K562 (cell line): ENCODE measurements around the gene RHO. TPM values are rescaled to one million over a fixed set of nuclear protein-coding genes. Genes with fewer than 3 reads are reported as not detected.

Experiments used
- ATAC-seq: fragments of 200-7000 bp; cut with Tn5 transposase; 3 replicates; pipeline ENCODE4 v1.9.1; 2020; ENCODE audit warnings: moderate library complexity
- BruUV-seq: library from RNA; stranded (reverse); fragments of 400-500 nt; replicated peaks from 2 replicates; lab custom pipeline; 2021; lab: Mats Ljungman, UMichigan
- CTCF ChIA-PET: fragments of 300-600 bp; formaldehyde crosslinking; extraction: SDS; loops from one replicate; lab custom pipeline; 2021; ENCODE audit warnings: low intra/inter-chr PET ratio; lab: Yijun Ruan, JAX
- POLR2A ChIA-PET: fragments of 300-600, 350-650 bp; sonication (Branson Sonifier 250); formaldehyde crosslinking; extraction: SDS; loops from one replicate; lab custom pipeline; 2021; ENCODE audit warnings: antibody characterized with exemption, inconsistent platforms; lab: Yijun Ruan, JAX
- DNase-seq, 4 experiments: peaks; one replicate each; pipeline versions ENCODE4 v3.0.0 to v3.0.0-alpha.2; 2011 to 2018; ENCODE audit warnings: low spot score in 3 of 4, mixed read lengths in 3 of 4; ENCODE audit errors: extremely low read depth in 1 of 4
- FAIRE-seq: peaks from 2 replicates; lab custom pipeline; 2011; peaks lifted over from hg19 to GRCh38; lab: Jason Lieb, UNC
- H2AFZ ChIP-seq: 2 replicates; pipeline ENCODE4 v1.6.0; 2011; ENCODE audit warnings: low read depth, low read length, control low read depth, inconsistent platforms
- H3K27ac ChIP-seq: fragments of 200-600 bp; 3 replicates; pipeline ENCODE4 v1.8.0; 2011; ENCODE audit warnings: low read depth, mild to moderate bottlenecking, control low read depth, inconsistent platforms, low read length, moderate library complexity, mixed read lengths; ENCODE audit errors: extremely low read depth
- H3K27me3 ChIP-seq, 2 experiments: fragments of 300-600 bp in 1 of 2; 2 replicates in 1 of 2; 3 replicates in 1 of 2; pipeline versions ENCODE4 v1.6.0 to v1.8.0; 2011; ENCODE audit warnings: inconsistent platforms in 2 of 2, low read length in 2 of 2, mild to moderate bottlenecking in 1 of 2, mixed read lengths in 1 of 2, moderate library complexity in 1 of 2; ENCODE audit not compliant: control insufficient read depth in 2 of 2, insufficient read depth in 2 of 2
- H3K36me3 ChIP-seq: fragments of 300-600 bp; 3 replicates; pipeline ENCODE4 v1.8.0; 2011; ENCODE audit warnings: mild to moderate bottlenecking, low read length, inconsistent platforms; ENCODE audit not compliant: control insufficient read depth, insufficient read depth
- H3K4me1 ChIP-seq, 2 experiments: fragments of 200-600 bp in 1 of 2; replicated peaks in 1 of 2; 2 replicates in 1 of 2; 3 replicates in 1 of 2; pipeline versions ENCODE4 v1.5.1 to v1.8.0; 2011; ENCODE audit warnings: inconsistent platforms in 2 of 2, low read length in 2 of 2, mild to moderate bottlenecking in 1 of 2, mixed read lengths in 1 of 2, moderate library complexity in 1 of 2; ENCODE audit not compliant: control insufficient read depth in 2 of 2, insufficient read depth in 2 of 2
- H3K4me2 ChIP-seq: 2 replicates; pipeline ENCODE4 v1.6.1; 2011; ENCODE audit warnings: low read length, control low read depth, inconsistent platforms, mixed read lengths; ENCODE audit not compliant: insufficient read depth
- H3K4me3 ChIP-seq: fragments of 200-600 bp; sonication (generic), shearing (Covaris generic); 2 replicates; pipeline ENCODE4 v1.5.1; 2016; ENCODE audit warnings: control low read depth, inconsistent platforms
- H3K79me2 ChIP-seq: fragments of 200-600 bp; 3 replicates; pipeline ENCODE4 v1.8.0; 2011; ENCODE audit warnings: low read length, inconsistent platforms; ENCODE audit not compliant: control insufficient read depth, insufficient read depth
- H3K9ac ChIP-seq, 2 experiments: 2 replicates each; pipeline versions ENCODE4 v1.6.0 to v1.6.1; 2011; ENCODE audit warnings: low read depth in 2 of 2, low read length in 2 of 2, control low read depth in 1 of 2, inconsistent platforms in 1 of 2, mild to moderate bottlenecking in 1 of 2, mixed read lengths in 1 of 2; ENCODE audit not compliant: insufficient read depth in 1 of 2
- H3K9me1 ChIP-seq: one replicate; pipeline ENCODE4 v1.6.0; 2011; ENCODE audit warnings: inconsistent platforms, mild to moderate bottlenecking, low read length, moderate library complexity; ENCODE audit not compliant: control insufficient read depth, insufficient read depth
- H3K9me3 ChIP-seq: replicated peaks from 2 replicates; pipeline ENCODE4 v1.5.1; 2011; ENCODE audit warnings: low read depth, low read length, inconsistent platforms; ENCODE audit not compliant: control insufficient read depth, insufficient read depth
- H4K20me1 ChIP-seq: replicated peaks from 2 replicates; pipeline ENCODE4 v1.6.1; 2011; ENCODE audit warnings: low read length, inconsistent platforms, mixed read lengths; ENCODE audit not compliant: control insufficient read depth, insufficient read depth
- EHMT2 ChIP-seq: fragments of 450-650 bp; IDR thresholded peaks from 2 replicates; pipeline ENCODE4 v1.6.1; 2018; ENCODE audit warnings: antibody characterized with exemption
- ELF1 ChIP-seq: fragments of 200-800 bp; sonication (Bioruptor generic); IDR thresholded peaks from 2 replicates; pipeline ENCODE4 v1.6.1; 2016; ENCODE audit warnings: missing genetic modification characterization, missing compliant biosample characterization
- ETV1 ChIP-seq: fragments of 450-650 bp; conservative IDR thresholded peaks from 2 replicates; pipeline ENCODE4 v1.6.1; 2016; ENCODE audit warnings: missing genetic modification characterization, control low read depth, low read depth, missing compliant biosample characterization
- FOXM1 ChIP-seq, 2 experiments: fragments of 450-650 bp in 1 of 2; sonication (generic) in 1 of 2; formaldehyde crosslinking in 1 of 2; IDR thresholded peaks; 2 replicates each; pipeline versions ENCODE4 v1.6.1 to v1.9.0; 2017 to 2022; ENCODE audit warnings: low read depth in 2 of 2, mild to moderate bottlenecking in 2 of 2, missing genetic modification reagents in 1 of 2, moderate library complexity in 1 of 2
- MITF ChIP-seq: IDR thresholded peaks from 2 replicates; pipeline ENCODE4 v1.6.1; 2014; ENCODE audit warnings: antibody characterized with exemption
- RREB1 ChIP-seq: fragments of 250-450 bp; sonication (Bioruptor Pico); IDR thresholded peaks from 2 replicates; pipeline ENCODE4 v1.4.0; 2020
- ZBTB34 ChIP-seq: fragments of 250-450 bp; sonication (Bioruptor Pico); IDR thresholded peaks from 2 replicates; pipeline ENCODE4 v1.8.0; 2021; ENCODE audit warnings: mild to moderate bottlenecking, moderate library complexity
- WGBS: fragments of 100-300 bp; shearing (Covaris generic); methylation state at CpG from one replicate; pipeline ENCODE4 v1.1.6; 2016; ENCODE audit warnings: low coverage, mixed read lengths; ENCODE audit not compliant: insufficient coverage; ENCODE audit errors: missing lambda C conversion rate; 5-methylcytosine and 5-hydroxymethylcytosine counted together
- in situ Hi-C: fragments of 300-500 bp; cut with MboI; formaldehyde crosslinking; loops from 4 replicates; pipeline ENCODE4 v1.15.0; 2018; ENCODE audit warnings: inconsistent platforms, mixed read lengths
- intact Hi-C: fragments of 100-400 bp; cut with micrococcal nuclease; formaldehyde crosslinking; loops from 2 replicates; pipeline ENCODE4 v1.14.2; 2022
- polyA plus RNA-seq, 8 experiments: library from polyadenylated mRNA; depleted of rRNA in 4 of 8; stranded (reverse) in 5 of 8; unstranded in 3 of 8; fragments of >200 nt; fragmentation: Nextera tagmentation in 2 of 8; fragmentation: Illumina TruSeq in 1 of 8; extraction: Ambion mirVana in 2 of 8; extraction: Trizol in 1 of 8; gene quantifications; 2 replicates each; pipeline versions ENCODE4 v1.2.1 to v1.2.3, GENCODE V29; 2011 to 2014; ENCODE audit warnings: inconsistent platforms in 1 of 8, missing spikeins in 1 of 8
- total RNA-seq, 7 experiments: library from RNA; depleted of rRNA in 6 of 7; stranded (reverse); fragments of >200 nt in 6 of 7; fragmentation: Illumina TruSeq in 2 of 7; extraction: Trizol in 2 of 7; gene quantifications; 2 replicates each; pipeline versions ENCODE4 v1.2.1 to v1.2.3, GENCODE V29; 2011 to 2021; ENCODE audit warnings: low replicate concordance in 1 of 7

The RHO gene
- total and polyA plus RNA-seq, 9 of the 15 experiments (the other 6 are each of a cell fraction or from before 2014, with no cell fraction given), result not detected

GRCh38 chr3:129559565-129560079 is 31.2 kb downstream of the RHO start (continued):
- TF ChIP-seq EHMT2 (no peak), ELF1 (tag) (no peak), ZBTB34 (no peak)

- POLR2A ChIA-PET, result no interaction called here
- CTCF ChIA-PET, result no interaction called here
- intact Hi-C loops, result no loop called here
- Histone ChIP-seq H3K4me3 (no peak overlapping the region), H3K27me3 (no peaks in the 10 kb centered on the region), H3K4me2 (no peak overlapping the region), H3K36me3 (peaks cover 29% of the 10 kb centered on the region; the same call in 1 of the 3 replicates), H3K9me1 (no peaks in the 10 kb centered on the region), H3K79me2 (no peaks in the 10 kb centered on the region), H4K20me1 (no peaks in the 10 kb centered on the region), H3K27ac (no peak overlapping the region), H3K4me1 (peaks cover 0 to 39% of the 10 kb centered on the region in 2 experiments; a peak in 3 of 5 replicates), H2AFZ (no peak overlapping the region), H3K9me3 (no peaks in the 10 kb centered on the region)
- ATAC-seq (no peak), FAIRE-seq (no peak), DNase-seq (peak in 2 of 4 experiments; percentile 31 to 37)
- in situ Hi-C loops, result no loop called here
- 92% methylated on average over 9 of the region's 16 CpGs for WGBS
- TF ChIP-seq FOXM1 (IDR thresholded peaks at IDR 0.05; ENCODE audit: low read depth) (no peak), FOXM1 (CRISPR knock-in tag; IDR thresholded peaks at IDR 0.05; ENCODE audit: low read depth) (no peak), ETV1 (tag) (no peak), RREB1 (CRISPR knock-in tag) (no peak), MITF (no peak)
- TF ChIP-seq, all 486 proteins: peak for 0
- H3K9ac ChIP-seq, result 0 out of 4 replicates have a peak overlapping the region, but pooled peaks of 1 of the 2 experiments have one; percentile 17
- no TSS peak for BruUV-seq
Observed at GRCh38 chr3:129560269-129560787, 31.9 kb downstream of the RHO start.
